Panc1 (cell line): ENCODE results near the gene UFD1. TPM values are rescaled to one million over a fixed set of nuclear protein-coding genes. Genes with fewer than 3 reads are reported as not detected.

Source experiments
- ATAC-seq: fragments of 200-7000 bp; cut with Tn5 transposase; 2 replicates; pipeline ENCODE4 v1.9.1; 2020; ENCODE audit warnings: mild to moderate bottlenecking, moderate library complexity
- BruUV-seq: library from RNA; stranded (reverse); fragments of 400-500 nt; replicated peaks from 2 replicates; lab custom pipeline; 2021; lab: Mats Ljungman, UMichigan
- CTCF ChIA-PET: fragments of 300-600 bp; sonication (Branson Sonifier 250); formaldehyde crosslinking; loops from one replicate; lab custom pipeline; 2022; ENCODE audit warnings: antibody characterized with exemption; lab: Charles Lee
- POLR2A ChIA-PET: fragments of 300-600 bp; sonication (Branson Sonifier 250); formaldehyde crosslinking; loops from one replicate; lab custom pipeline; 2022; ENCODE audit warnings: antibody characterized with exemption; lab: Charles Lee
- DNase-seq: peaks from one replicate; pipeline ENCODE4 v3.0.0-alpha.2; 2010; ENCODE audit warnings: low read depth, low spot score
- H3K27ac ChIP-seq: 2 replicates; pipeline ENCODE4 v1.5.1; 2011; ENCODE audit warnings: mild to moderate bottlenecking, low read length, inconsistent platforms
- H3K27me3 ChIP-seq: fragments of 200-500 bp; sonication (Bioruptor generic); 2 replicates; pipeline ENCODE4 v1.6.0; 2014; ENCODE audit warnings: low read length, inconsistent platforms; ENCODE audit not compliant: control insufficient read depth, insufficient read depth
- H3K36me3 ChIP-seq: fragments of 200-500 bp; sonication (Bioruptor generic); 2 replicates; pipeline ENCODE4 v1.5.1; 2014; ENCODE audit warnings: inconsistent platforms, mild to moderate bottlenecking, low read length, moderate library complexity; ENCODE audit not compliant: control insufficient read depth, insufficient read depth
- H3K4me1 ChIP-seq: 2 replicates; pipeline ENCODE4 v1.5.1; 2011; ENCODE audit warnings: inconsistent platforms, mild to moderate bottlenecking, low read length, moderate library complexity; ENCODE audit not compliant: control insufficient read depth, insufficient read depth
- H3K4me3 ChIP-seq, 2 experiments: 2 replicates each; pipeline ENCODE4 v1.5.1; 2011 to 2012; ENCODE audit warnings: low read depth in 2 of 2, low read length in 2 of 2, mild to moderate bottlenecking in 2 of 2, inconsistent platforms in 1 of 2, moderate library complexity in 1 of 2
- H3K9me3 ChIP-seq: fragments of 200-500 bp; sonication (Bioruptor generic); 2 replicates; pipeline ENCODE4 v1.5.1; 2014; ENCODE audit warnings: low read depth, mild to moderate bottlenecking, inconsistent platforms, low read length, moderate library complexity; ENCODE audit not compliant: control insufficient read depth, insufficient read depth
- CTCF ChIP-seq: fragments of 450-650 bp; IDR thresholded peaks from 2 replicates; pipeline ENCODE4 v1.5.1; 2017; ENCODE audit warnings: mild to moderate bottlenecking
- POLR2AphosphoS5 ChIP-seq: IDR thresholded peaks from 2 replicates; pipeline ENCODE4 v1.6.1; 2012; ENCODE audit warnings: mild to moderate bottlenecking, low read depth, low read length, moderate library complexity
- REST ChIP-seq, 2 experiments: IDR thresholded peaks; 2 replicates each; pipeline ENCODE4 v1.6.1; 2011 to 2012; ENCODE audit warnings: low read depth in 2 of 2, control low read depth in 1 of 2, low read length in 1 of 2, mild to moderate bottlenecking in 1 of 2, moderate library complexity in 1 of 2; ENCODE audit not compliant: insufficient read depth in 1 of 2
- SIN3A ChIP-seq: IDR thresholded peaks from 2 replicates; pipeline ENCODE4 v1.6.1; 2012; ENCODE audit warnings: low read depth, mild to moderate bottlenecking, low read length, moderate library complexity, borderline replicate concordance; ENCODE audit not compliant: insufficient read depth
- TCF7L2 ChIP-seq: IDR thresholded peaks from 2 replicates; pipeline ENCODE4 v1.6.1; 2011; ENCODE audit warnings: mild to moderate bottlenecking, low read depth, low read length, inconsistent platforms
- in situ Hi-C: cut with HindIII; loops from 2 replicates; pipeline ENCODE4 v1.10.0; 2016; ENCODE audit warnings: low sequenced_read_pairs, low pct_unique_long_range_greater_than_20kb
- intact Hi-C: fragments of 100-400 bp; cut with micrococcal nuclease; formaldehyde crosslinking; loops from one replicate; pipeline ENCODE4 v1.10.0; 2022; ENCODE audit not compliant: unreplicated experiment
- total RNA-seq: library from RNA; stranded (reverse); gene quantifications from one replicate; pipeline ENCODE4 v1.2.1, GENCODE V29; 2021; ENCODE audit not compliant: unreplicated experiment

The UFD1 gene
- total RNA-seq, 1 experiment from 2014 or later: 82.8 TPM

- no peak for ATAC-seq
- Histone ChIP-seq H3K27ac (peak overlapping the region; percentile 69), H3K4me1 (peaks cover 3% of the 10 kb centered on the region; the same call in 1 of the 2 replicates), H3K36me3 (peaks cover 3% of the 10 kb centered on the region), H3K9me3 (no peaks in the 10 kb centered on the region), H3K27me3 (no peaks in the 10 kb centered on the region), H3K4me3 (peak overlapping the region; percentile 89 to 93)
- in situ Hi-C loops: no loop called here
- ChIA-PET CTCF (no interaction called here), POLR2A (no interaction called here)
- DNase-seq: no peak
- no peak for TF ChIP-seq POLR2AphosphoS5
- BruUV-seq: no TSS peak
- intact Hi-C loops: no loop called here
Observed at GRCh38 chr22:19480789-19481188, 1.8 kb upstream of the UFD1 start.

GRCh38 chr22:19480173-19480568, 1.2 kb upstream of the UFD1 start:
- POLR2A ChIA-PET: no interaction called here

More at GRCh38 chr22:19480173-19480568, 1.2 kb upstream of the UFD1 start:
- Histone ChIP-seq H3K4me1 (peaks cover 3% of the 10 kb centered on the region; the same call in 1 of the 2 replicates), H3K36me3 (no peaks in the 10 kb centered on the region; the same call in 1 of the 2 replicates), H3K27me3 (no peaks in the 10 kb centered on the region), H3K9me3 (no peaks in the 10 kb centered on the region), H3K27ac (peak overlapping the region; percentile 69), H3K4me3 (peak overlapping the region; percentile 89 to 93)
- no peak for DNase-seq
- in situ Hi-C loops: no loop called here
- ATAC-seq: peak; percentile 6; the same call in 1 of the 2 replicates
- no peak for TF ChIP-seq SIN3A
- TF ChIP-seq CTCF: no peak
- TF ChIP-seq TCF7L2: no peak
- TF ChIP-seq REST (IDR thresholded peaks at IDR 0.05; ENCODE audit: insufficient read depth in 1 of 2, low read depth in 2 of 2, low read length in 1 of 2): no peak
- TF ChIP-seq POLR2AphosphoS5: no peak
- CTCF ChIA-PET: interaction anchor here (0.5 to 0.7 kb wide), 3 partner anchors 9 to 518 kb away, joined by 3 to 5 read pairs (median 3); no protein-coding TSS in a partner anchor
- no TSS peak for BruUV-seq
- intact Hi-C loops: no loop called here
